Spinal cord (tissue), 10 donors: ENCODE results near the gene LARP1. TPM values are rescaled to one million over a fixed set of nuclear protein-coding genes. Genes with fewer than 3 reads are reported as not detected.
"Not testable (repeated sequence)": the region's sequence is repeated elsewhere in the genome, so short reads cannot be mapped to it uniquely, and the experiment has no call there.

Source experiments
- DNase-seq, 6 donors: peaks; one replicate each; pipeline versions ENCODE4 v3.0.0 to v3.0.0-alpha.2; 2013 to 2015; ENCODE audit warnings: low spot score in 6 of 6, low read depth in 4 of 6
- H3K27ac ChIP-seq: one replicate; pipeline ENCODE4 v1.5.1; 2013; ENCODE audit warnings: low read depth, low read length, control low read depth
- H3K27me3 ChIP-seq: one replicate; pipeline ENCODE4 v1.6.1; 2013; ENCODE audit warnings: low read length; ENCODE audit not compliant: control insufficient read depth, insufficient read depth
- H3K36me3 ChIP-seq: one replicate; pipeline ENCODE4 v1.6.1; 2013; ENCODE audit warnings: low read length; ENCODE audit not compliant: control insufficient read depth, insufficient read depth
- H3K4me1 ChIP-seq: one replicate; pipeline ENCODE4 v1.6.1; 2013; ENCODE audit warnings: low read length; ENCODE audit not compliant: control insufficient read depth, insufficient read depth
- H3K4me3 ChIP-seq: one replicate; pipeline ENCODE4 v1.5.1; 2013; ENCODE audit warnings: low read depth, low read length, control low read depth
- H3K9me3 ChIP-seq: one replicate; pipeline ENCODE4 v1.6.1; 2013; ENCODE audit warnings: low read length; ENCODE audit not compliant: control insufficient read depth, insufficient read depth
- WGBS: methylation state at CpG from one replicate; pipeline ENCODE4 v1.1.5; 2013; ENCODE audit warnings: missing lambda C conversion rate; ENCODE audit not compliant: insufficient coverage; 5-methylcytosine and 5-hydroxymethylcytosine counted together
- polyA plus RNA-seq, 2 donors: library from polyadenylated mRNA; unstranded; fragments of 120-200 nt; gene quantifications; one replicate each; pipeline ENCODE4 v1.2.1, GENCODE V29; 2013; ENCODE audit not compliant: insufficient read length in 2 of 2
- total RNA-seq, 2 donors: library from RNA; depleted of rRNA in 1 of 2; stranded (reverse); fragments of 120-200 nt in 1 of 2; fragments of >200 nt in 1 of 2; gene quantifications; one replicate each; pipeline versions ENCODE4 v1.2.3 to v1.2.4, GENCODE V29; 2013 to 2014
- donor health status: healthy.

Gene LARP1
- total and polyA plus RNA-seq, 4 donors, result 59.0 to 136 (median 96.1) TPM

DNA sequence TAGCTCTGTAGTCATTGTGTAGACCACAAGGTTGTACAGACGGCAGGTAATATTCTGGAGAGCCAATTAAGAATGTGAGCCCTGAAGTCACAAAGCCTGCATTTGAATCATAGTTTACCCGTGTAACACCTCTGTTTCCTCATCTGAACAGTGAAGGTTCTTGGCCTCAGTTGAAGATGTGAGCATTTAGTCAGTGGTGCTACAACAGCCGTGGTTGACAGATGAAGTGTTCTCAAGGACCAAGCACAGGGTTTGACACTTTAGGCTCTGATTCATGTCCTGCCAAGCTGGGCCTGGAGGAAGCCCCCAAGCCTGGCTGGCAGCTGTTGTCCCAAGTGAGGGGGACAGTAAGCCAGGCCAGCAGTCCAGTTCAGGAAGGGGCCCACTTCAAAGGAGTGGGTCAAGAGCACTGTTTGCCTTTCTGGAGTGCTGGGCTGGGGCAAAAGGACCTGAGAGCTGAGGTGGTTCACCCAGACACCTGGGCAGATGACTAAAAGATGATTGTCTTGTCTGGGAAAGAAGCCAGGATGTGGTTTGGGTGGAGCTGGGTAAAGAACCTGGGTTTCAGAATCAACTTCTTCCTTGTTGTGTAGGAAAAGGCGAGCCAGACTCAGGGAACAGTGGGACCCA, 74.5 kb downstream of the LARP1 start:
- Histone ChIP-seq H3K27me3 (no peaks in the 10 kb centered on the region), H3K9me3 (no peaks in the 10 kb centered on the region), H3K27ac (no peak overlapping the region), H3K36me3 (peaks cover 3% of the 10 kb centered on the region), H3K4me1 (no peaks in the 10 kb centered on the region), H3K4me3 (no peak overlapping the region)
- DNase-seq, result no peak
- 96% methylated on average over 4 of the region's 4 CpGs for WGBS

DNA sequence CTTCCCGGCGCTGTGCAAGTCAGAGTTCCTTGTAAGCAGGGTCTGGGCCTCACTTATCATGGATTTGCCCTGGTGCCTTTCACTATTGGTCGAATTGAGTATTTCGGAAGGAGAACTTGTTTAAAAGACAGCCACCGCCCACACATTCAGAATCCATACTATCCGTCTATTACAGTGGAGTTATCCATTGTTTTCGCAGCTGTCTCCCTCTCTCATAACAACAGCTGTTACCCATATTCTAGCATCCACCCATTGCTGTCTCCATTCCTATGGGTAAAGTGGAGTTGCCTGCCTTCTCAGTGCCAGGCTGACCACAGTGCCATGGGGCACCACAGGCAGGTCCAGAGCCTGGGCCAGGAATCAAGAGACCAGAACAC, 75.0 kb downstream of the LARP1 start:
- Histone ChIP-seq H3K4me3 (no peak overlapping the region), H3K27ac (no peak overlapping the region), H3K27me3 (no peaks in the 10 kb centered on the region), H3K4me1 (peaks cover under 1% of the 10 kb centered on the region), H3K36me3 (peaks cover 3% of the 10 kb centered on the region), H3K9me3 (no peaks in the 10 kb centered on the region)
- no peak for DNase-seq
- WGBS, result 92% methylated on average over 6 of the region's 7 CpGs

DNA sequence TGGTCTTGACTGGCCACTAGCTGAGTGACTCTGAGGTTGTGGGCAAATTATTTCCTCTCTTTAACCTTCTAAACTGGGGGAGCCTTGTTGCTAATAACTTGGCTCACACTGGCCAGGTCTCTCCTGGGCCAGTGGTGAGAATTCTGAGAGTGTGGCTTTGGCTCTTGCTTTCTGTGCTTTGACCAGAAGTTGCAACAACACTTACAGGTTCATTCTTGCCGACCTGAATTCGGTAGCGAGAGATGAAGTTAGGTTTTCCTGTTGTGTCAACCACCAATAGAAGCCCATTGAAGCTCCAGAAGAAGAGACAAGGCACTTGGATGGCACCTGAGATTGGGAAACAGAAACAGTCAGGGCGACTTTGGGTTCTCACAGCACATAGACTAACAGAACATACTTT, 75.4 kb downstream of the LARP1 start:
- DNase-seq, result no peak
- no CpG with 5 or more reads among the region's 4 CpGs for WGBS
- Histone ChIP-seq H3K9me3 (no peaks in the 10 kb centered on the region), H3K27ac (no peak overlapping the region), H3K27me3 (no peaks in the 10 kb centered on the region), H3K4me3 (no peak overlapping the region), H3K4me1 (peaks cover 4% of the 10 kb centered on the region), H3K36me3 (peaks cover 3% of the 10 kb centered on the region)

DNA sequence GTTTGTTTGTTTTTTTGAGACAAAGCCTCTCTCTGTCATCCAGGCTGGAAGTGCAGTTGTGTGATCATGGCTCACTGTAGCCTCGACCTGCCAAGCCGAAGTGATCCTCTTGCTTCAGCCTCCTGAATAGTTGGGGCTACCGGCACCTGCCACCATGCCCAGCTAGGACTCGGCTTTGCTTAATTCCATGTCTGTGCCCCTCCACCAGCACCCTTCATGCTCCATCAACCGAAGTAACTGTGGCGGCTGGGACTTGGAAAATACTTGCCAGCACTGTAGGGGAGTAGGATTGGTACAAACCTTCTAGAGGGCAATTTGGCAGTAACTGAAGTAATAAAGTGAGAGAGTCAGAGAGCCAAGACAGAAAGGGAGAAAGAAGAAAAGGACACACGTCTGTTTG, 76.3 kb downstream of the LARP1 start:
- Histone ChIP-seq H3K27me3 (no peaks in the 10 kb centered on the region), H3K4me1 (peaks cover 4% of the 10 kb centered on the region), H3K9me3 (no peaks in the 10 kb centered on the region), H3K36me3 (peaks cover 3% of the 10 kb centered on the region), H3K4me3 (no peak overlapping the region), H3K27ac (no peak overlapping the region)
- no peak for DNase-seq
- WGBS, result 100% methylated on average over 3 of the region's 7 CpGs

DNA sequence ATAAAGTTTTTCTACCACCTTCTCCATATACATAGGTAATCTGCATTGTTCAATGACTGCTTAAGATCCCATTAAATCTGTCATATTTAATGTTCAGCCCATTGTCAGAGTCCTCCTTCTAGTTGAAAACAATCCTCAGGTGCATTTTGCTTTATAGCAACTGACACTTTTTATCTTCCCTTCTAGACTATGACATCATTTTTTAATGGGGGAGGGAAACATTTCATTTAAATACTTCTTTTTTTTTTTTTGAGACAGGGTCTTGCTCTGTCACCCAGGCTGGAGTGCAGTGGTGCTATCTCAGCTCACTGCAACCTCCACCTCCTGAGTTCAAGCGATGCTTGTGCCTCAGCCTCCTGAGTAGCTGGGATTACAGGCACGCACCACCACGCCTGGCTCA, 77.6 kb downstream of the LARP1 start:
- DNase-seq, H3K36me3 ChIP-seq, H3K4me3 ChIP-seq, H3K27me3 ChIP-seq, H3K9me3 ChIP-seq, H3K4me1 ChIP-seq, H3K27ac ChIP-seq: not testable (repeated sequence)
- WGBS, result 100% methylated on average over 3 of the region's 3 CpGs

DNA sequence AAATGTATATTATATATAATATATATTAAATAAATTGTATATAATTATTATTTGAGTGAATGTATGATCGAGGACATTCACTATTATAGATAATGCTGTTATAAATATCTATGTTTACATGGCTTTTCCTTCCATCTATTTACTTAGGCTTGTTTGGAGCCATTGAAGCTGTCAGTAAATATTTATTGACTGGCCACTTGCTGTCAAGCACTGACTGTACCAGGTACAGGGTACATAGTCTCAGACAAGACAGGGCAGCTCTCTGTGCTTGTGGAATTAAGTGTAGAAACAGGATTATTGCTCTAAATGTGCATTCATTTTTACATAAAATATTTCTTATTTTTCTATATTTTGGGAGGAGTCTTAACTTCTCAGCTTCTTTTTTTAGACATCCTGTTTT, 78.9 kb downstream of the LARP1 start:
- H3K27me3 ChIP-seq, result no peaks in the 10 kb centered on the region
- no peak overlapping the region for H3K27ac ChIP-seq
- peaks cover 4% of the 10 kb centered on the region for H3K4me1 ChIP-seq
- no peak for DNase-seq
- no CpG with 5 or more reads among the region's 1 CpG for WGBS
- peaks cover 2% of the 10 kb centered on the region for H3K36me3 ChIP-seq
- H3K4me3 ChIP-seq, result no peak overlapping the region
- H3K9me3 ChIP-seq, result no peaks in the 10 kb centered on the region

DNA sequence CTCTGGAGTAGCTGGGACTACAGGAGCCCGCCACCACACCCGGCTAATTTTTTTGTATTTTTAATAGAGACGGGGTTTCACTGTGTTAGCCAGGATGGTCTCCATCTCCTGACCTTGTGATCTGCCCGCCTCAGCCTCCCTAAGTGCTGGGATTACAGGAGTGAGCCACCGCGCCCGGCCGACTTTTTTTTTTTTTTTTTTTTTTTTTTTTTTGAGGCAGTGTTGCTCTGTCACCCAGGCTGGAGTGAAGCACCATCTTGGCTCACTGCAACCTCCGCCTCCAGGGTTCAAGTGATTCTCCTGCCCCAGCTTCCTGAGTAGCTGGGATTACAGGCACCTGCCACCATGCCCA, 80.5 kb downstream of the LARP1 start:
- not testable (repeated sequence) for DNase-seq, H3K4me3 ChIP-seq, H3K36me3 ChIP-seq, H3K9me3 ChIP-seq, H3K27me3 ChIP-seq, H3K4me1 ChIP-seq, H3K27ac ChIP-seq
- no CpG with 5 or more reads among the region's 9 CpGs for WGBS

DNA sequence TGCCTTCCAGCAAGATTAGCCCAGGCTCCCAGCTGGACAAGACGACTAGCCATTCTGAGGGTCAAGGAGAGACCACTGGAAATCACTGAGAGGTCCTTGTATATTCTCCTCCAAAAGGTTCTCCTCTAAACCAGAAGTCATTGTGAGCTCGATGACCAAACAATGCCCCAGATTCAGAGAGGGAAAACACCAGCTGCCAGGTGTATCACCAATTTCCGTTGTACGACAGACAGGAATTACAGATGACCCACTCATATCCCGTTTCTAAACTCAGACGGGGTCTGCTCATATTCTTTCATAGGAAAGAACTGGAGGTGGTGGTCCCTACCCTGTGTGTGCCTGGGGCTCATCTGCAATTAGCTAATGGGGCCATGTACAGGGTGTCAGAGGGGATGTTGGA, 81.0 kb downstream of the LARP1 start:
- Histone ChIP-seq H3K4me1 (peaks cover 4% of the 10 kb centered on the region), H3K27ac (no peak overlapping the region), H3K36me3 (peaks cover 2% of the 10 kb centered on the region), H3K4me3 (no peak overlapping the region), H3K9me3 (no peaks in the 10 kb centered on the region), H3K27me3 (no peaks in the 10 kb centered on the region)
- 95% methylated on average over 2 of the region's 6 CpGs for WGBS
- no peak for DNase-seq

DNA sequence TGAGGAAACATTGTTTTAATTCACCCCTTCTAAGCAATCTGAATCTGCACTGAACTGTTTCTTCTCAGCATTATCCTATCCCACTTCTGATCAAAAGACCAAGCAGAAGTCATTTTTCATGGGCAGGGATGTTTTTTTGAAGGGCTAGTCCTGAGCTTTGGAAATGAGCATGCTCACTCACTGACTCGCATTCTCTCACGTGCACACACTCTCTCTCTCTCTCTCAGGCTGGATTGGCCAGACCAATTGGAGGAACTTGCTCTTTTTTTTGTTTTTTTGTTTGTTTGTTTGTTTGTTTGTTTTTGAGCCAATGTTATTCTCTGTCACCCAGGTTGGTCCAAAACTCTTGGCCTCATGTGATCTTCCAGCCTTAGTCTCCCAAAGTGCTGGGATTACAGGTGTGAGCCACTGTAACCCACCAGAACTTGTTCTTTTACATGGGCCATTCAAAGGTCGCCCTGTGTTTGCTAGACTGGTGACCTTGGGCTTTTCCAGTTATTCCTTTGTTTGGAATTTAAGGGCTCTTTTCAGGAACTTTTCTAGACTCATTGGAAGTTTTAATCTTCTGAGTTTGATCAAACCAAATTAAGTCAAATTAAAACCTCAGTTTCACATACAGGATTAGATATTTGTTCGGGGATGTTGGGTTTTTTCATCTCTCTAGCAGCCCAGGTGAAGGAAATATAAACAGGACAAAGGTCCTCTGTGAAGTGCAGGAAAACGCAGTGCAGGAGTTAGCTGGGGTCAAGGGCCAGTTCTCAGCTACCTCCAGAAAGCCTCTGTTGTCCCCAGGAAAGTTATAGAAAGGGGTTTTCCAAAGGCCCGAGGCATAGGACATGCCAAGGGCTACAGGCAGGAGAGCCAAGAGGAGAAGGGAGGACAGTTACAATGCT, 82.1 kb downstream of the LARP1 start:
- Histone ChIP-seq H3K9me3 (no peaks in the 10 kb centered on the region), H3K4me1 (peaks cover 4% of the 10 kb centered on the region), H3K27me3 (no peaks in the 10 kb centered on the region), H3K4me3 (no peak overlapping the region), H3K27ac (no peak overlapping the region), H3K36me3 (peaks cover 2% of the 10 kb centered on the region)
- no peak for DNase-seq
- whole genome bisulfite sequencing, result 96% methylated on average over 2 of the region's 6 CpGs
